GM23338 (cell line): ENCODE results near the gene FBLIM1. TPM values are rescaled to one million over a fixed set of nuclear protein-coding genes. Genes with fewer than 3 reads are reported as not detected.
"Not testable (repeated sequence)": the region's sequence is repeated elsewhere in the genome, so short reads cannot be mapped to it uniquely, and the experiment has no call there.

Source experiments
- ATAC-seq: fragments of 200-7000 bp; cut with Tn5 transposase; 3 replicates; pipeline ENCODE4 v1.9.1; 2020
- DNase-seq: peaks from one replicate; pipeline ENCODE4 v3.0.0-alpha.2; 2015; ENCODE audit warnings: low spot score
- H2AFZ ChIP-seq: fragments of 200-600 bp; sonication (generic); 2 replicates; pipeline ENCODE4 v1.8.0; 2016; ENCODE audit warnings: antibody characterized with exemption, mild to moderate bottlenecking, moderate library complexity
- H3F3A ChIP-seq: fragments of 200-600 bp; sonication (generic); replicated peaks from 2 replicates; pipeline ENCODE4 v1.8.0; 2017; ENCODE audit warnings: antibody characterized with exemption, mixed run types, low read depth
- H3K27ac ChIP-seq: fragments of 200-600 bp; sonication (generic); 2 replicates; pipeline ENCODE4 v1.6.1; 2016; ENCODE audit warnings: low read depth
- H3K27me3 ChIP-seq: fragments of 200-600 bp; sonication (generic); 2 replicates; pipeline ENCODE4 v1.8.0; 2016; ENCODE audit warnings: mild to moderate bottlenecking, mixed run types, moderate library complexity; ENCODE audit not compliant: insufficient read depth
- H3K36me3 ChIP-seq: fragments of 200-600 bp; sonication (generic); 2 replicates; pipeline ENCODE4 v1.8.0; 2016; ENCODE audit warnings: mild to moderate bottlenecking; ENCODE audit not compliant: insufficient read depth
- H3K4me1 ChIP-seq: fragments of 200-600 bp; sonication (generic); 2 replicates; pipeline ENCODE4 v1.8.0; 2016; ENCODE audit warnings: mild to moderate bottlenecking, moderate library complexity; ENCODE audit not compliant: insufficient read depth
- H3K4me2 ChIP-seq: fragments of 200-600 bp; sonication (generic); 2 replicates; pipeline ENCODE4 v1.7.1; 2017; ENCODE audit warnings: mixed run types
- H3K4me3 ChIP-seq: fragments of 200-600 bp; sonication (generic); 2 replicates; pipeline ENCODE4 v1.6.1; 2016; ENCODE audit warnings: mixed run types
- H3K79me2 ChIP-seq: fragments of 200-600 bp; sonication (generic); replicated peaks from 2 replicates; pipeline ENCODE4 v1.8.0; 2017; ENCODE audit warnings: mild to moderate bottlenecking; ENCODE audit not compliant: insufficient read depth
- H3K9me2 ChIP-seq: fragments of 200-600 bp; sonication (generic); 2 replicates; pipeline ENCODE4 v1.8.0; 2017; ENCODE audit not compliant: insufficient read depth
- H4K20me1 ChIP-seq: fragments of 200-600 bp; sonication (generic); replicated peaks from 2 replicates; pipeline ENCODE4 v1.8.0; 2017; ENCODE audit warnings: mild to moderate bottlenecking; ENCODE audit not compliant: insufficient read depth
- H3K27ac Mint-ChIP-seq: 2 replicates; pipeline ENCODE4 v1.8.0; 2020; ENCODE audit warnings: inconsistent platforms, mild to moderate bottlenecking, moderate library complexity, mixed read lengths
- H3K27me3 Mint-ChIP-seq: 3 replicates; pipeline ENCODE4 v1.8.0; 2022; ENCODE audit warnings: low read depth, mild to moderate bottlenecking, moderate library complexity, mixed read lengths, inconsistent platforms; ENCODE audit not compliant: insufficient read depth, poor library complexity
- H3K36me3 Mint-ChIP-seq: 3 replicates; pipeline ENCODE4 v1.8.0; 2021; ENCODE audit warnings: low read depth, mild to moderate bottlenecking, inconsistent platforms, moderate library complexity, mixed read lengths
- H3K4me1 Mint-ChIP-seq: 3 replicates; pipeline ENCODE4 v1.8.0; 2020; ENCODE audit warnings: mild to moderate bottlenecking, inconsistent platforms, mixed read lengths
- H3K4me3 Mint-ChIP-seq: 3 replicates; pipeline ENCODE4 v1.8.0; 2021; ENCODE audit warnings: moderate library complexity, mild to moderate bottlenecking, inconsistent platforms, mixed read lengths
- H3K9me3 Mint-ChIP-seq: 3 replicates; pipeline ENCODE4 v1.8.0; 2020; ENCODE audit warnings: moderate library complexity, mild to moderate bottlenecking, inconsistent platforms, mixed read lengths
- CREB1 ChIP-seq: fragments of 250-450 bp; sonication (Bioruptor Pico); IDR thresholded peaks from 2 replicates; pipeline ENCODE4 v1.5.0; 2020; ENCODE audit warnings: low read depth, mild to moderate bottlenecking, moderate library complexity
- CTCF ChIP-seq, 2 experiments: fragments of 200-600 bp in 1 of 2; sonication (generic) in 1 of 2; conservative IDR thresholded peaks; 2 replicates each; pipeline versions ENCODE4 v1.5.1 to v1.6.1; 2016 to 2017; ENCODE audit warnings: antibody characterized with exemption in 2 of 2, low read depth in 2 of 2, mild to moderate bottlenecking in 2 of 2, moderate library complexity in 1 of 2
- EZH2phosphoT487 ChIP-seq: fragments of 200-600 bp; sonication (generic); IDR thresholded peaks from one replicate; pipeline ENCODE4 v1.8.1; 2018; ENCODE audit warnings: antibody characterized with exemption; ENCODE audit not compliant: unreplicated experiment
- STAT1 ChIP-seq: IDR thresholded peaks from one replicate; pipeline ENCODE4 v1.6.1; 2016; ENCODE audit warnings: antibody characterized with exemption; ENCODE audit not compliant: unreplicated experiment
- polyA plus RNA-seq: library from polyadenylated mRNA; unstranded; fragments of >200 nt; fragmentation: Nextera tagmentation; extraction: Ambion mirVana; gene quantifications from 2 replicates; pipeline ENCODE4 v1.2.1, GENCODE V29; 2016
- total RNA-seq: library from RNA; depleted of rRNA; stranded (reverse); fragments of >200 nt; shearing (Covaris generic); gene quantifications from 2 replicates; pipeline ENCODE4 v1.2.3, GENCODE V29; 2014

FBLIM1 gene
- total and polyA plus RNA-seq, 2 experiments from 2014 or later = 41.7 to 81.7 TPM

GRCh38 chr1:15827567-15827966 lies 69.0 kb downstream of the FBLIM1 start:
- ATAC-seq, H3K4me3 ChIP-seq, H3K9me3 Mint-ChIP-seq, H3K36me3 ChIP-seq, H3K4me3 Mint-ChIP-seq, H3K27me3 ChIP-seq, H3F3A ChIP-seq, H2AFZ ChIP-seq, H3K27ac ChIP-seq, H3K27ac Mint-ChIP-seq, H4K20me1 ChIP-seq, H3K4me2 ChIP-seq, H3K36me3 Mint-ChIP-seq, H3K79me2 ChIP-seq, H3K9me2 ChIP-seq, H3K27me3 Mint-ChIP-seq, DNase-seq: not testable (repeated sequence)
- peaks cover 22% of the 10 kb centered on the region for H3K4me1 Mint-ChIP-seq
- peaks cover 17% of the 10 kb centered on the region for H3K4me1 ChIP-seq

GRCh38 chr1:15828931-15829330 lies 70.3 kb downstream of the FBLIM1 start:
- H3K4me3 Mint-ChIP-seq, H3K4me3 ChIP-seq, DNase-seq, H3F3A ChIP-seq, H4K20me1 ChIP-seq, H3K4me2 ChIP-seq, H3K27ac ChIP-seq, H3K9me2 ChIP-seq, H2AFZ ChIP-seq, H3K27me3 ChIP-seq, H3K27me3 Mint-ChIP-seq, H3K27ac Mint-ChIP-seq, H3K79me2 ChIP-seq, H3K9me3 Mint-ChIP-seq, ATAC-seq, H3K36me3 ChIP-seq: not testable (repeated sequence)
- peaks cover 15% of the 10 kb centered on the region for H3K36me3 Mint-ChIP-seq
- H3K4me1 Mint-ChIP-seq = peaks cover 29% of the 10 kb centered on the region
- peaks cover 17% of the 10 kb centered on the region for H3K4me1 ChIP-seq

GRCh38 chr1:15830258-15830657 lies 71.7 kb downstream of the FBLIM1 start:
- DNase-seq (peak; percentile 44), ATAC-seq (peak; percentile 3; the same call in 1 of the 3 replicates)
- peaks cover 13% of the 10 kb centered on the region for H3K27me3 Mint-ChIP-seq
- H3K4me3 Mint-ChIP-seq = no peak overlapping the region; the same call in 2 of the 3 replicates
- no peaks in the 10 kb centered on the region for H4K20me1 ChIP-seq
- H3K36me3 Mint-ChIP-seq = peaks cover 15% of the 10 kb centered on the region
- H3K27ac Mint-ChIP-seq = no peak overlapping the region
- no peak overlapping the region for H2AFZ ChIP-seq
- H3K27ac ChIP-seq = no peak overlapping the region
- H3K9me3 Mint-ChIP-seq = no peaks in the 10 kb centered on the region
- peaks cover 4% of the 10 kb centered on the region; the same call in 1 of the 2 replicates for H3F3A ChIP-seq
- no peaks in the 10 kb centered on the region for H3K9me2 ChIP-seq
- H3K36me3 ChIP-seq = no peaks in the 10 kb centered on the region
- H3K4me1 Mint-ChIP-seq = peaks cover 29% of the 10 kb centered on the region
- H3K4me3 ChIP-seq = no peak overlapping the region
- TF ChIP-seq EZH2phosphoT487 (no peak), STAT1 (no peak), CREB1 (CRISPR knock-in tag) (no peak), CTCF (conservative IDR thresholded peaks at IDR 0.05; ENCODE audit: low read depth in 2 of 2) (peak in 1 of 2 experiments; percentile 31; a peak in 2 of 4 replicates)
- H3K27me3 ChIP-seq = no peaks in the 10 kb centered on the region
- peaks cover 17% of the 10 kb centered on the region for H3K4me1 ChIP-seq
- H3K79me2 ChIP-seq = peaks cover 7% of the 10 kb centered on the region; the same call in 1 of the 2 replicates
- H3K4me2 ChIP-seq = 0 out of 2 replicates have a peak overlapping the region, but pooled peaks have one; percentile 18
